ENCODE data around the gene LASP1.

The LASP1 gene

DNA sequence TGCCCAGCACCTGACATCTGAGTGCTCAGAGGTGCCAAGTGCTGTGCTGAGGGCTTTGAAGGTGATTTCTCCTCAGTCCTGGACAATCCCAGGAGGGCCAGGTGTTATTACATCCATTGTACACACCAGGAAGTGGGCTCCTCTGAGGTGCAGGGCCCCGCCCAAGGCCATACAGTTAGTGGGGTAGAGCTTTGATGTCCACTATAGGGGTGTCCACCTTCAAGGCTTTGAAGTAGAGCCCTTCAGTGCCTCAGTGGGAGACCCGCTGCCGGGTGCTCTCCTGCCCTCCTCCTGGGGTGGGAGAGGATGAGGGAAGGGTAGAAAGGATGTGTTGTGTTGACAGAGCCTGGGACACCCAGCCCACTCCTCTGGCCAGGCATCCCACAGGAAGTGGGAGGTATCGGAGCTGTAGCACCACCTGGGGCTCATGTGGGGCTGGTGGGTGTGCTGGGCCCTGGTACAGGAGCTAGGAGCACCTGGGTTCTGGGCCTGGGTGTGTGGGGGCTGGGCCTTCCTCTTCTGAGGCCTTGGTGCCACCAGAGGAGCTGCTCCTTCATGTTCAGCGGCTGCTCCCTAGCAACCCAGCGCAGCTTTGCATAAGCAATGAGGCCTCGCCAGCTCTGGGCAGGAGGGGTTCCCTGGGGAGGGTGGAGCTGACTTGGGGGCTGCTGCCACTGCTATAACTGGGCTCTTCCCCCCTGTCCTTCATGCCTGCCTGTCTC lies 7.4 kb downstream of the LASP1 start:
- no peak overlapping the region for H3K4me3 ChIP-seq (ENCODE audit: low read depth, low read length)
- DNase-seq (ENCODE audit: low read depth): peak; percentile 52

DNA sequence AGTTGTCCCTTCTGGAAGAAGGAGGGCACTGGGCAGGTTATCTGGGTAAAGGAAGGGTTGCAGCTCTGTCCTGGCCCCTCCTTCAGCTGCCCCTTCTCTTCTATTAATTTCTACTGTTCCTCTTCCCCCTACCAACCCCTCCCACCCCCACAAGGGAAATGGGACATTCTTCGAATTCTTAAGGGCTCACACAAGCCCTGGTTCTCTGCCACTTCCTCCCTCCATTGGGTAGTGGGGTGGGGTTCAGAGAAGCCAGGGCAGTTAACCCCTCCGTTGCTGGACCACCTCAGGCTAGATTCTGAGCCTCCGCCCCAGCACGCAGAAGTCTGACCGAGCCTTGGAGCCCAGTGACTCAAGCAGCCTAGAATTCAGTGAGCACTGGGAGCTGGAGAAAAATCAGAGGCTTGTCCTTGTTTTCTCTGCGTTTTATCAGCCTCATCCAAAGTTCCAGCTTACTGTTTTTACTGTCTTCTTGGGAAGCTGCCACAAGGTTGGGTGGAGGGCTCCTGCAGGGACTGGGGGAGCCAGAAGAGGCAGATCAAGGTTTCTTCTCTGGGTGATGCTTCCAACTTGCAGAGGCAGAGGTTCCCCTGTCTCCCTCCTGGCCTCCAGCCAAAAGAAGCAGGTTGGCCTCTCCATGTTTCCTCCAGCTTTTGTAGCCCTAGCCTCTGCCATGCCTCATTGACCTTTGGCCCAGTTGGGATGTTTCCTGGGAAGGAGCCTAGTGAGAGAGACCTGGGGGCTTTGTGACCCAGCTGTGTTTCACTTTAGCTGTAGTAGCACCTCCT lies 10.2 kb downstream of the LASP1 start:
- H3K4me3 ChIP-seq (ENCODE audit: low read depth, low read length): no peak overlapping the region
- DNase-seq (ENCODE audit: low read depth): no peak
- TF ChIP-seq, protein P1, sequence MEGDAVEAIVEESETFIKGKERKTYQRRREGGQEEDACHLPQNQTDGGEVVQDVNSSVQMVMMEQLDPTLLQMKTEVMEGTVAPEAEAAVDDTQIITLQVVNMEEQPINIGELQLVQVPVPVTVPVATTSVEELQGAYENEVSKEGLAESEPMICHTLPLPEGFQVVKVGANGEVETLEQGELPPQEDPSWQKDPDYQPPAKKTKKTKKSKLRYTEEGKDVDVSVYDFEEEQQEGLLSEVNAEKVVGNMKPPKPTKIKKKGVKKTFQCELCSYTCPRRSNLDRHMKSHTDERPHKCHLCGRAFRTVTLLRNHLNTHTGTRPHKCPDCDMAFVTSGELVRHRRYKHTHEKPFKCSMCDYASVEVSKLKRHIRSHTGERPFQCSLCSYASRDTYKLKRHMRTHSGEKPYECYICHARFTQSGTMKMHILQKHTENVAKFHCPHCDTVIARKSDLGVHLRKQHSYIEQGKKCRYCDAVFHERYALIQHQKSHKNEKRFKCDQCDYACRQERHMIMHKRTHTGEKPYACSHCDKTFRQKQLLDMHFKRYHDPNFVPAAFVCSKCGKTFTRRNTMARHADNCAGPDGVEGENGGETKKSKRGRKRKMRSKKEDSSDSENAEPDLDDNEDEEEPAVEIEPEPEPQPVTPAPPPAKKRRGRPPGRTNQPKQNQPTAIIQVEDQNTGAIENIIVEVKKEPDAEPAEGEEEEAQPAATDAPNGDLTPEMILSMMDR (IDR thresholded peaks at IDR 0.05; ENCODE audit: insufficient read depth, low read depth, low read length, missing control alignments): no peak

More for the DNA sequence above, 7.4 kb downstream of the LASP1 start:
- TF ChIP-seq, protein P1 (IDR thresholded peaks at IDR 0.05; ENCODE audit: insufficient read depth, low read depth, low read length, missing control alignments): no peak

DNA sequence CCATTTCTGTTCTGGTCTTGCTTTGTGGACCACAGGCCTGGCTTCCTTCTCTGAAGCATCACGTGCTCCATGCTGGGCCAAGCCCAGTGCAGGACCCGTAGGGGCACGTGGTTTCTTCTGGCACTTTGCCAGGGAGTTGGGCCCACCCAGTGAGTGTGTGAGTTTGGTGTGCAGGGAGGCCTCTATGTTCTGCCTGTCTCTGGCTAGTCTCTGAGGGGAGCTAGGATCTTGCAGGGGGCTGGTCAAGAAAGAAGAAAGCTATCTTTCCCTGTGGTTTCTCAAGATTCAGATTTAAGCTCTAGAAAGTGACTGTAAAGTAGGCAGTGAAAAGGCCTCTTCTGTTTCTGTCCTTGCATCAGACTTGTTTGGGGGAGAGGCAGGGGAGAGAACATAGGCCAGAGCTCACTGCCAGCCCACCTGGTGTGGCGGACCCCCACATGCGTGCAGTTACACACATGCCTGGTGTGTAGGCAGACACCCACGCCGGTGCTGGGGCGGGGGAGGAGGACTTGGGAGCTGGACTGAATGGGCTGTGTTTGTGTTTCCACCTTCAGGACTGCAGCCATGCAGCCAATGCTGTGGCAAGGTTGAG lies 11.8 kb downstream of the LASP1 start:
- no peak overlapping the region for H3K4me3 ChIP-seq (ENCODE audit: low read depth, low read length)
- DNase-seq (ENCODE audit: low read depth): peak; percentile 23
- TF ChIP-seq, protein P1 (IDR thresholded peaks at IDR 0.05; ENCODE audit: insufficient read depth, low read depth, low read length, missing control alignments): no peak

GRCh38 chr17:38882870-38883269 lies 13.0 kb downstream of the LASP1 start:
- H3K4me3 ChIP-seq (ENCODE audit: low read depth, low read length): no peak overlapping the region
- TF ChIP-seq, protein P1 (IDR thresholded peaks at IDR 0.05; ENCODE audit: insufficient read depth, low read depth, low read length, missing control alignments): no peak
- no peak for DNase-seq (ENCODE audit: low read depth)

GRCh38 chr17:38883592-38884526 lies 14.0 kb downstream of the LASP1 start:
- TF ChIP-seq, protein P1 (IDR thresholded peaks at IDR 0.05; ENCODE audit: insufficient read depth, low read depth, low read length, missing control alignments): no peak
- H3K4me3 ChIP-seq (ENCODE audit: low read depth, low read length): no peak overlapping the region
- DNase-seq (ENCODE audit: low read depth): no peak

DNA sequence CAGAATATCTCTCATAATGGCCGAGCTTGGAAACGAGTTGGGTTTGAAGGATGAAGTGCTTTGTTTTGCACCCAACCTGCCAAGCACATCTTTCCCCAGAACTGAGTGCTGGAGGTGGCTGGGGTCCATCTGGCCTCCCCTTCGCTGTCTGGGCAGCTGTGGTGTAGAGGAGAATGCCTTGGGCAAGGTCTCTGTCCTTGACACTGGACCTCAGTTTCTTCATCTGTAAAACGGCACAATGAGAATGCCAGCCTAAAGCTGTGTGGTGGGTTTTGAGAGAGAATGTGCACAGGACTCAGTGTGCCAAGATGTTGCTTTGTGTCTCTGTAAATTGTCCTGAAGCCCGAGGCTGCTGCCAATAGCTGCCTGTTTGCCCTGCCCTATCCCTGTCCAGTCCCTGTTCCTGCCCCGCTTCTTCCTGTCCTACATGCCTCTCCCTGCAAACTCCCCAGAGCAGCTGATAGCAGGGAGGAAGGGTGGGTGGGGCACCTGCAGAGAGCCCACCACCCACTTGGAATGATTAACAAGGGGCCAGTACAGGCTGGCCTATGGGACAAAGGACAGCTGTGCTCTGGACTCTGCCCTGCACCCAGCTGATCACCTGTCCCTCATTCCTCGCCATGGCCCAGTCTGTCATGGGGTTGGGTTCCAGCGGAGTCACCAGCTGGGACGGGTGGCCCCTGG lies 15.3 kb downstream of the LASP1 start:
- TF ChIP-seq, protein P1 (IDR thresholded peaks at IDR 0.05; ENCODE audit: insufficient read depth, low read depth, low read length, missing control alignments): no peak
- DNase-seq (ENCODE audit: low read depth): no peak
- H3K4me3 ChIP-seq (ENCODE audit: low read depth, low read length): no peak overlapping the region
